GM21825 (cell line): ENCODE data around the gene RAPGEF4.
"Not testable (repeated sequence)": the region's sequence is repeated elsewhere in the genome, so short reads cannot be mapped to it uniquely, and the experiment has no call there.

Experiments
- ATAC-seq: cut with Tn5 transposase; IDR thresholded peaks from one replicate; pipeline ENCODE4 v1.9.1; 2021; ENCODE audit warnings: mild to moderate bottlenecking, moderate library complexity; ENCODE audit not compliant: unreplicated experiment

RAPGEF4 gene

GRCh38 chr2:173027181-173028128, 291.8 kb downstream of the RAPGEF4 start:
- ATAC-seq, result no peak

DNA sequence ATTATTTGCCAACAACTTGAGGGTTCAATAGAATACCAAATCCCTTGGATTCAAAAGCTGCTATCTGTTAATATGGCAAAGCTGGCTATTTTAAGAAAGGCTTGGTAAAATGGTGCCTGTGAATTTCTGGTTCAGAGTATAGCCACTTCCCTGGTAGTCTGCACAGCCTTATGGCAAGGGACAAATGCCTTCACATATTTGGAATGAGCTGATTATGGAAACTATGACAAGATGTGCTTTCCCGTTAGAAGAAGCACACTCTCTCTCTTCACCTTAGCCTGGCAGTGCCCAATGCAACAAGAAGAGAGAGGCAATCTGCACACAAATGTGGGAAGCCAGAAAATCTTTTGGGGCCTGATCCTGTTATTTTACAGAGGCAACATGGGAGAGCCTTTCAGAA, 292.5 kb downstream of the RAPGEF4 start:
- no peak for ATAC-seq

GRCh38 chr2:173028671-173029070, 293.0 kb downstream of the RAPGEF4 start:
- no peak for ATAC-seq

GRCh38 chr2:173030561-173031490, 295.2 kb downstream of the RAPGEF4 start:
- ATAC-seq, result no peak

DNA sequence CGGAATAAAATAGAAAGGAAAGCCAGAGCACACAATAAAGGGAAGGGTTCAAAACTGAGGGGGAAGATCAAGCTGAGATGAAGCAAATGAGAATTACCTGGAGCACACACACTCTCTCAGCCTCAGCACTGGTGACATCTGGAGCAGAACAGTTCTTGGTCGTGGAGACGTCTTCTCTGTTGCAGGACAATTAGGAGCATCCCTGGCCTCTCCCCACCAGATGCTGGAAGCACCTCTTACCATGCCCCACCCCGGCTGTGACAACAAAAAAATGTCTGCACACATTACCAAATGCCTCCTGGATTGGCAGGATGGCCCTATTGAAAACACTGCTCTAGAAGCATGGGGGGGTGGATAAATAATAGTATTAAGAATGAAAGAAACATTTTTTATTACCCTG, 296.4 kb downstream of the RAPGEF4 start:
- no peak for ATAC-seq

DNA sequence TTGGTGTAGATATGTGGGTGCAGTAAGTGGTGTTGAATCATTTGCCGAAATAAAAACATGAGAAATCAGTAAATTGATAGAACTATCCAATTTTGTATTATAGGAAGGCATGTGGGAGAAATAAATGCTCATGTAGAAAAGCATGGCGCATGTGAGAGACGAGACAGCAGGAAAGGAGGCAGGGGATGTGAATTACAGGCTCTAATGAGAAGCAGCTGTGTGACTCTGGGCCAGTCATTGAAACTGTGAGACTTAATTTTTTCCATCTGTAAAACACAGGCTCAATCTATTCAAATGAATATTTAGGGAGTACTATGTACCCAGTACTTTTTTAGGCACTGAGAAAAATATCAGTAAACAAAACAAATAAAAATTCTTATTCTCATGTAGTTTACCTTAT, 297.4 kb downstream of the RAPGEF4 start:
- no peak for ATAC-seq

DNA sequence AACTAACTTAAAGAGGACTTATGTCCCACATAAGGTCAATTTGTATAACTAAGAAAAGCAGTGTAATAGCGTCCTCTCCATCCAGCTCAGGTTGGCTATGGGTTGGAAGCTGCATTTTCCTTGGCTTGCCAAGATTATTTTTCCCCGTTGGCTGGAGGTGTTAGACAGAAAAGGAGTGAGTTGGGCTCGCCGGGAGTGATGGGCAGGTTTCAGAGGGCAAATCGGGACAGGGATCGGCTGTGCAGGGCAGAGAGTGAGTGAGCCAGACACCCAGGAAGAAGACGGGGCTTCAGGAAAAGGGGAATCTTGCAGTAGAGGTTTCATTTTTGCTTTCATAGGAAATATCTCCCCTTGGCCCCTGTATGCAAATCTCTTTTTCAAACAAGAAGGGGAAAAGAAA, 298.5 kb downstream of the RAPGEF4 start:
- ATAC-seq, result no peak

DNA sequence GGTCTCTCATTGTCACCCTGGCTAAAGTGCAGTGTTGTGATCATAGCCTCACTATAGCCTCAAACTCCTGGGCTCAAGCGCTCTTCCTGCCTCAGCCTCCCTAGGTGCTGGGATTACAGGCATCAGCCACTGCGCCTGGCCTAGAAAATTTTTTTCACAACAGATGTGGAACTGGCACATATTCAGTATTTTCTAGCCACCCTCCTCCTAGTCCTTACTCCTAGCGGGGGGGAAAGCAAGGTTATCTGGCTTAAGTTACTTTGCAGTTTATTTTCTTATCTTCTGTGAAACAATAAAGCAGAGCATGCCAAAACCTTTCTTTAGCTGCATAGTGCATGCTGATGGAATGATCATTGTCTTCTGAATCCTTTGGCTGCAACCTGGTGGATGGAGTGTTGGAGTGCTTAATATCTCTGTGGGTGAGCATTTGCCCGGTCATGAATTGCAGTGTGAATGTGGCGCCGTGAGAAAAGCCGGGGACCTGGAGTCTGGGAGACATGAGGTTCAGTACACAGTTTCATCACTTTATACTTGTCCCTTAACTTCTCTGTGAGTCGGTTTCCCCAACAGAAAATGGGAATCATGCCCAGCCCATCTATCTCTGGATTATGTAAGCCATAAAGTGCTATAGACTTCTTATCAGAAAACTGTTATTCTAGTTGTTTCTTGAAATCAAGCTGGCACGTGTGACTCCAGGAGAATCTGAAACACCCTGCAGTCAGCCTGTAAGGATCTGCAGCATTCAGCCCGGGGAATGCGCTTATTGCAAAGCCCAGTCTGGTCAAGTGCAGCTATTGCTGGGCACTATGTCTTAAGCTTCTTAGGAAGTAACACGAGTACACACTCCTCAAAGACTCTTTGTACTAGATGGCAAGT, 301.8 kb downstream of the RAPGEF4 start:
- no peak for ATAC-seq

DNA sequence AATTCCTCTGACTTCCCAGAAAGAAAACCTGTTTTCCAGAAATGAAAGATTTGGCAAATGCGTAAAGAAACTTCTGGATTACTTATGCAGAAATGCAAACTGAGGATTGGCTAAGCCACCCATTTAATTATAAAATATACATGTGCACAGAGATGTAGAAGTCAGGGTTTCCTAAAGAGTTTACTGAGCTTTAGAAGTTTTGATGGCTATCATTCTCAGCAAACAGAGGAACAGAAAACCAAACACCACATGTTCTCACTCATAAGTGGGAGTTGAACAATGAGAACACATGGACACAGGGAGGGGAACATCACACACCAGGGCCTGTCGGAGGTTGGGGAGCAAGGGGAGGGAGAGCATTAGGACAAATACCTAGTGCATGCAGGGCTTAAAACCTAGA, 302.6 kb downstream of the RAPGEF4 start:
- not testable (repeated sequence) for ATAC-seq

DNA sequence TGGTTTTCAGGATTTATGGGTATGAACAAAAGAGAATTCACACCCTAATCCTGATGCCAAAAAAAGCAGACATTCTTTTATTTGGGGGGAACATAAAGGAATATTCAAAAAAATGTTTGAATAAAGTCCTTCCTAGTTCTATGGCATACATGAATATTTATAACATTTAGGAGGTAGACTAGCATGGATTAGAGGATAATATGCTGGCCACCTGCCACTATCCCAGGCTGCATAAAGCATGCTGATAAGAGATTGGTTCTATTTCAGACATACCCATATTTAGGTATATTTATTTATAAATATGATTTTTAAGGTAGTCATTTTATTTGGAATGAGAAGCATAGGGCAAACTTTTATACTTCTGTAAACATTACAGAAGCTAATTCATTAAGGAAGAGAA, 305.1 kb downstream of the RAPGEF4 start:
- ATAC-seq, result no peak

GRCh38 chr2:173043476-173043875, 307.8 kb downstream of the RAPGEF4 start:
- ATAC-seq, result no peak

DNA sequence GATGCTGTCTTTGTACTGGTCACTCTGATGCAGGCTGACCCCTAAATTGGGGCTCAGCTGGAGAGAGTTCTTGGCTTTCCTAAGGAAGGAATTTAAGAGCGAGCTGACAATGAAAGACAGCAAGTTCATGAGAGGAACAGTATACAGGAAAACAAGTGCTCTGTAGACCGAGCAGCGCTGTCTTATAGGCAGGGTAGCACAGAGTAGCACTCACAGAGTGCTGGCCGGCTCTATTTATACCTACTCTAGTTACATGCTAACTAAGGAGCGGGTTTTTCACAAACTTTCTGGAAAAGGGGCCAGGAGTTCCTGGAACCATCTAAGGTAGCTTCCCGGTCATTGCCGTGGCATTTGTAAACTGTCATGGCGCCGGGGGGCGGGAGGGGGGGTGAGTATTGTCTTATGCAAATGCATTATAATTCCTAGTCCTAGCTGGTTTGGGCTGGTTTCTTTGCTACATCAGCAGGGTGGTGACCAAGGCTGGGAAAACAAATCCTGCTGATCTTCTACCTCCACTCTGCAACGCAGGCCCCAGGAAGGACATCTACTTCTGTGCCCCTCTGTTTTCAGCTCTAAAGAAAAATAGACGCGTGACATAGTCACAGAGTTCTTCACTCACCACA, 308.4 kb downstream of the RAPGEF4 start:
- ATAC-seq, result no peak

- ATAC-seq, result no peak
Observed at GRCh38 chr2:173044686-173045085, 309.0 kb downstream of the RAPGEF4 start.

DNA sequence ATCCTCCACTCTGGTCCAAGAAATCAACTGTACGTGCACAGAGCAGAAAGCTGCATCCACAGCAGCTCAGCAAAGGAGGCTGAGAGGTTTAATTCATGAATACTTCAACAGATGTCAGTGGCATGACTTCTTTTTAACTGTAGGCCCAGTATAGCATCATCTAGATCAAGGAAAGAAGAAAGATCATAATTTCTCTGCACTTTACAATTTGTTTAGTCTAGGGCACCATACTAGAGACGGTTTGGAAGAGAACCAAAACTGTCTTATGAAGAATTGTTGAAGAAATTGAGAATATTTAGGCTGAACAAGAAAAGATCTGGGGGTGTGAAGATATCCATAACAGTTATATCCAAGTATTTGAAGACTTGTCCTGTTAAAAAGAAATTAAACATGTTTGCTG, 309.5 kb downstream of the RAPGEF4 start:
- ATAC-seq, result no peak

DNA sequence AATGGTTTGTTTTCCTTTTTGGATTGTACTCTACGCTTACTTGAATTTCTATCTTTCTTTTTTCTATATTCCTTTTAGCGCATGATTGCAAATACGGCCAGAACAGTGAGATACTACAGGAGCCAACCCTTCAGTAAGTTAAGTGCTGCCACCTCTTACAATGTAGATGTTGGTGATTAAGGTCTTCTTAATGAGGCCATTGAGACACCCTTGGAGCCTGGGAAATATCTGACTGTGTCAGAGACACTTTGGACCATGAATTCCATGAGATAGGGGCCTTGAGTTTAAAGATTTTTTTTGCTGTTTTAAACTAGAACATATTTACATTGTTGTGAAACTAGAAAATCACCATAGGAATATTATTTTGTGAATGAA, 312.9 kb downstream of the RAPGEF4 start:
- no peak for ATAC-seq

- ATAC-seq, result peak; percentile 77
Observed at GRCh38 chr2:173048897-173049661, 313.4 kb downstream of the RAPGEF4 start.

DNA sequence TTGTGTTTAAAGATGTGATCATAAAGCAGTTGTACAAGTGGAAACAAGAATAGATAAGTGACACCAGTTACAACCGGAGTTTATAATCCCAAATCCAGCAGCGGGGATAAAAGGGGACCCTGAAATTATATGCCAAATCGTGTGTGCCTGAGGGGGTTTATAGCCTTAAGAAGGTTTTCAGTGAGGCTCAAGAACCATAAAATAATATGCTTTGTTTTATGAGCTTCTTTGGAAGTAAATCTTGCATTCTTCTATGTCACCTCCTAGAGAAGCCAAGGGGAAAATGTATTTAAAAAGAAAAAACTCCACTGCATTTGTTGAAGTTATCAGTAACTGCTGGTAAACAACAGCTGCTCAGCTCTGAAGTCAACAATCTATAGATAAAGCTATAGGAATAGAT, 314.2 kb downstream of the RAPGEF4 start:
- ATAC-seq, result no peak

DNA sequence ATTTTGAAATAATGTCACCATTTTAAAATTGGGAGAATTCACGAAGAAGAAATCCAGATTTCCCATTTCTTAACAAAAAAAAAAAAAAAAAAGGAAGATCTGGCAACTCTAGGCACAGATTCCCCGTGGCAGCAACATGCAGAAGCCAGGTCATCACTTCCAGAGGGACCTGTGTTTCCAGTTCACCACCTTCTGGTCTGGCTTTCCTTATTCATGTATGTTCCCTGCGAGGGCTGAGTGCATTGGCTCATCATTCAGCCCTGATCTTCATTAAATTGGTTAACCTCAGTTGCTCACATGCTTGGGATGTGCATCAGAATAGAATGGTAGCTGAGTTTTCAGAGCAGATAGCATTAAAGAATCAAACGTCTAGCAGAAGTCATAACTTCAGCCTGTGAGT, 315.0 kb downstream of the RAPGEF4 start:
- ATAC-seq, result no peak

DNA sequence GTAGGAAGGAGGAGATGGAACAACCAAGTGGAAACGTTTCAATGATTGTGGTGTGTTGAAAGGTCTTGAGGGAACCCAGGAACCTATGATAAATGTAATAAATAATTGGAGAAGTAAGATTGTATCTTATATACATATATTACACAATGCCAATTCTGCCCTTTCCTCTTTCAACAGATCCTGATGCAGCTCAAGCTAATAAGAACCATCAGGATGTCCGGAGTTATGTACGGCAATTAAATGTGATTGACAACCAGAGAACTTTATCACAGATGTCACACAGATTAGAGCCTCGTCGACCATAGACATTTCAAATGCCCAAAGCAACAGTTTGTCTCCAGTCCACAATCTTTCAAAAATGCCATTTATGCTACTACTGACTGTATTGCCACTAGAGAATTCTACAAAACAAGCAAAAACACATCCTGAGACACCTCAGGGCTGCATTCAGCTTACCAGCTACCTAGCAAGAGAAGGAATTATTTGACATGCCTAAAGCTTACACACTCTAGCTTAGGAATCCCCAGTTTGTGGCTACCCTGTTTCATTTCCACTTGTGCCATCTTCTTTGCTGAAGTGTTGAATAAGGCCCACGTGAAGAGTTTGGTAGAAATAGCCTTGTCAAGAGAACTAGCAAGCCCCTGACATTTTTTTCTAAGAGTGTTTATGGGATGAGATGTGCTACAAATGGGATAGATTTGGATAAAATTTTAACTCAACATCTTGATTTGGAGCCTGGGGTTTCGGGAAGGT, 316.0 kb downstream of the RAPGEF4 start:
- ATAC-seq, result no peak
